Smooth muscle cell (in vitro differentiated cells): ENCODE data around the gene RUFY3. TPM values are rescaled to one million over a fixed set of nuclear protein-coding genes. Genes with fewer than 3 reads are reported as not detected.
A peak's percentile ranks its signal among the peaks of the same experiment; 100 is the strongest.

Source experiments
- DNase-seq: peaks from one replicate; lab custom pipeline; 2025; ENCODE audit not compliant: unreplicated experiment; lab: John Stamatoyannopoulos, UW
- H2AFZ ChIP-seq: fragments of 200-600 bp; sonication (generic); 2 replicates; pipeline ENCODE4 v1.6.0; 2016; ENCODE audit warnings: antibody characterized with exemption, low read depth, mild to moderate bottlenecking
- H3F3A ChIP-seq: fragments of 200-600 bp; sonication (generic); 2 replicates; pipeline ENCODE4 v1.6.0; 2017; ENCODE audit warnings: antibody characterized with exemption, low read depth
- H3K27ac ChIP-seq: fragments of 200-600 bp; sonication (generic); 2 replicates; pipeline ENCODE4 v1.5.1; 2016; ENCODE audit warnings: low read depth, mild to moderate bottlenecking
- H3K27me3 ChIP-seq: fragments of 200-600 bp; sonication (generic); 2 replicates; pipeline ENCODE4 v1.6.1; 2016; ENCODE audit warnings: low read depth, mild to moderate bottlenecking
- H3K36me3 ChIP-seq: fragments of 200-600 bp; sonication (generic); 2 replicates; pipeline ENCODE4 v1.5.1; 2016; ENCODE audit warnings: low read depth
- H3K4me1 ChIP-seq: fragments of 200-600 bp; sonication (generic); 2 replicates; pipeline ENCODE4 v1.5.1; 2016; ENCODE audit warnings: low read depth
- H3K4me2 ChIP-seq: fragments of 200-600 bp; sonication (generic); 2 replicates; pipeline ENCODE4 v1.6.0; 2016; ENCODE audit warnings: mild to moderate bottlenecking
- H3K4me3 ChIP-seq: fragments of 200-600 bp; sonication (generic); 2 replicates; pipeline ENCODE4 v1.5.1; 2016; ENCODE audit warnings: mild to moderate bottlenecking
- H3K79me2 ChIP-seq: fragments of 200-600 bp; sonication (generic); 2 replicates; pipeline ENCODE4 v1.6.0; 2016; ENCODE audit warnings: low read depth, mild to moderate bottlenecking
- H3K9ac ChIP-seq: fragments of 200-600 bp; sonication (generic); 2 replicates; pipeline ENCODE4 v1.6.0; 2016; ENCODE audit warnings: low read depth
- H3K9me3 ChIP-seq: fragments of 200-600 bp; sonication (generic); replicated peaks from 2 replicates; pipeline ENCODE4 v1.5.1; 2016; ENCODE audit warnings: low read depth
- H4K20me1 ChIP-seq: fragments of 200-600 bp; sonication (generic); 2 replicates; pipeline ENCODE4 v1.6.0; 2016; ENCODE audit warnings: low read depth
- WGBS: methylation state at CpG from one replicate; pipeline ENCODE4 v1.1.7; 2016; ENCODE audit warnings: low lambda C conversion rate; 5-methylcytosine and 5-hydroxymethylcytosine counted together
- polyA plus RNA-seq: library from polyadenylated mRNA; unstranded; fragments of >200 nt; fragmentation: Nextera tagmentation; extraction: Ambion mirVana; gene quantifications from 2 replicates; pipeline ENCODE4 v1.2.1, GENCODE V29; 2016
- total RNA-seq: library from RNA; depleted of rRNA; stranded (reverse); fragments of >200 nt; gene quantifications from 2 replicates; pipeline ENCODE4 v1.2.3, GENCODE V29; 2014
- TF ChIP-seq, protein P1 (sequence below): fragments of 200-600 bp; sonication (generic); IDR thresholded peaks from 2 replicates; pipeline ENCODE4 v1.5.1; 2017; ENCODE audit warnings: borderline replicate concordance, mild to moderate bottlenecking, antibody characterized with exemption; ENCODE audit not compliant: insufficient read depth, poor library complexity, severe bottlenecking

Gene RUFY3
- total and polyA plus RNA-seq, 2 experiments from 2014 or later: 22.2 to 49.2 TPM

GRCh38 chr4:70715097-70715496, 6.7 kb upstream of the RUFY3 start:
- no peak overlapping the region for H3K4me3 ChIP-seq
- DNase-seq: no peak
- WGBS: 82% methylated on average over 6 of the region's 6 CpGs
- no peak overlapping the region for H3K4me2 ChIP-seq
- no peak overlapping the region for H3K9ac ChIP-seq
- H3K27ac ChIP-seq: no peak overlapping the region
- H3K27me3 ChIP-seq: no peaks in the 10 kb centered on the region
- peaks cover under 1% of the 10 kb centered on the region for H3K4me1 ChIP-seq
- TF ChIP-seq, protein P1, sequence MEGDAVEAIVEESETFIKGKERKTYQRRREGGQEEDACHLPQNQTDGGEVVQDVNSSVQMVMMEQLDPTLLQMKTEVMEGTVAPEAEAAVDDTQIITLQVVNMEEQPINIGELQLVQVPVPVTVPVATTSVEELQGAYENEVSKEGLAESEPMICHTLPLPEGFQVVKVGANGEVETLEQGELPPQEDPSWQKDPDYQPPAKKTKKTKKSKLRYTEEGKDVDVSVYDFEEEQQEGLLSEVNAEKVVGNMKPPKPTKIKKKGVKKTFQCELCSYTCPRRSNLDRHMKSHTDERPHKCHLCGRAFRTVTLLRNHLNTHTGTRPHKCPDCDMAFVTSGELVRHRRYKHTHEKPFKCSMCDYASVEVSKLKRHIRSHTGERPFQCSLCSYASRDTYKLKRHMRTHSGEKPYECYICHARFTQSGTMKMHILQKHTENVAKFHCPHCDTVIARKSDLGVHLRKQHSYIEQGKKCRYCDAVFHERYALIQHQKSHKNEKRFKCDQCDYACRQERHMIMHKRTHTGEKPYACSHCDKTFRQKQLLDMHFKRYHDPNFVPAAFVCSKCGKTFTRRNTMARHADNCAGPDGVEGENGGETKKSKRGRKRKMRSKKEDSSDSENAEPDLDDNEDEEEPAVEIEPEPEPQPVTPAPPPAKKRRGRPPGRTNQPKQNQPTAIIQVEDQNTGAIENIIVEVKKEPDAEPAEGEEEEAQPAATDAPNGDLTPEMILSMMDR: no peak
- H3K36me3 ChIP-seq: no peaks in the 10 kb centered on the region
- peaks cover 84% of the 10 kb centered on the region for H3K79me2 ChIP-seq
- peaks cover 30% of the 10 kb centered on the region for H4K20me1 ChIP-seq
- H2AFZ ChIP-seq: no peak overlapping the region
- no peaks in the 10 kb centered on the region for H3K9me3 ChIP-seq
- H3F3A ChIP-seq: no peaks in the 10 kb centered on the region

- H3F3A ChIP-seq: no peaks in the 10 kb centered on the region
- H3K4me2 ChIP-seq: no peak overlapping the region
- no peak overlapping the region for H3K4me3 ChIP-seq
- H3K36me3 ChIP-seq: no peaks in the 10 kb centered on the region
- H3K27me3 ChIP-seq: no peaks in the 10 kb centered on the region
- no peak overlapping the region for H3K27ac ChIP-seq
- H3K9me3 ChIP-seq: no peaks in the 10 kb centered on the region
- DNase-seq: no peak
- WGBS: 89% methylated on average over 13 of the region's 13 CpGs
- TF ChIP-seq, protein P1: no peak
- peaks cover 12% of the 10 kb centered on the region for H3K4me1 ChIP-seq
- H4K20me1 ChIP-seq: peaks cover 10% of the 10 kb centered on the region
- H2AFZ ChIP-seq: no peak overlapping the region
- no peak overlapping the region for H3K9ac ChIP-seq
- H3K79me2 ChIP-seq: peaks cover 76% of the 10 kb centered on the region
Observed at GRCh38 chr4:70718811-70719604, 2.8 kb upstream of the RUFY3 start.

DNA sequence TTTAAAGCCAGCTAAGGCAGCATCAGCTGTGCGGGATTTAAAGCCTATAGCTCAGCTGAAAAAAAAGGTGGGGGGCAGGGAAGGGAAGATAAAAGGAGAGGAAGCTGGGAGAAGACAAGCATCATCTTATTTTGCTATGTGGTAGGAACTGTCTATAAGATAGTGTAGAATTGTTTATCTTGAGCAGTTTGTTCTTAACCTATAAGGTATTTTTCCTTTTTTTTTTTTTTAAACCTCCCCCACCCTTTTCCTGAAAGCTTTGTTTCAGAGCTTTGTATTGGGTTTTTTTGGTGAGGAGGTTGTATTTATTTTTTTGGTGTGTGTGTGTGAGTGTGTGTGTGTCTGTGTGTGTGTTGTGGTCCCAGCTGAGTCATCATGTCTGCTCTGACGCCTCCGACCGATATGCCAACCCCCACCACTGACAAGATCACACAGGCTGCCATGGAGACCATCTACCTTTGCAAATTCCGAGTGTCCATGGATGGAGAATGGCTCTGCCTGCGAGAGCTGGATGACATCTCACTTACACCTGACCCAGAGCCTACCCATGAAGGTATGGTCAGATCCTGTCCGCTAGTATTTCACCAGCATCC, 531 bp downstream of the RUFY3 start:
- DNase-seq: no peak
- 44% methylated on average over 7 of the region's 7 CpGs for WGBS
- Histone ChIP-seq H3K27me3 (no peaks in the 10 kb centered on the region), H3K36me3 (no peaks in the 10 kb centered on the region), H2AFZ (peak overlapping the region; percentile 6), H3K4me3 (peak overlapping the region; percentile 39), H3K79me2 (peaks cover 65% of the 10 kb centered on the region), H3K4me2 (peak overlapping the region; percentile 78), H3K4me1 (peaks cover 12% of the 10 kb centered on the region), H4K20me1 (peaks cover 3% of the 10 kb centered on the region), H3F3A (no peaks in the 10 kb centered on the region), H3K9ac (peak overlapping the region; percentile 30), H3K27ac (peak overlapping the region; percentile 86), H3K9me3 (no peaks in the 10 kb centered on the region)
- TF ChIP-seq, protein P1: no peak
